NCI-H2081 treated with DMSO at 0.1 percent for 48 hours (cell line): ENCODE measurements around the gene DENND2C.

ENCODE experiments used
- DNase-seq: peaks from one replicate; lab custom pipeline; 2025; lab: John Stamatoyannopoulos, UW

DENND2C gene

DNA sequence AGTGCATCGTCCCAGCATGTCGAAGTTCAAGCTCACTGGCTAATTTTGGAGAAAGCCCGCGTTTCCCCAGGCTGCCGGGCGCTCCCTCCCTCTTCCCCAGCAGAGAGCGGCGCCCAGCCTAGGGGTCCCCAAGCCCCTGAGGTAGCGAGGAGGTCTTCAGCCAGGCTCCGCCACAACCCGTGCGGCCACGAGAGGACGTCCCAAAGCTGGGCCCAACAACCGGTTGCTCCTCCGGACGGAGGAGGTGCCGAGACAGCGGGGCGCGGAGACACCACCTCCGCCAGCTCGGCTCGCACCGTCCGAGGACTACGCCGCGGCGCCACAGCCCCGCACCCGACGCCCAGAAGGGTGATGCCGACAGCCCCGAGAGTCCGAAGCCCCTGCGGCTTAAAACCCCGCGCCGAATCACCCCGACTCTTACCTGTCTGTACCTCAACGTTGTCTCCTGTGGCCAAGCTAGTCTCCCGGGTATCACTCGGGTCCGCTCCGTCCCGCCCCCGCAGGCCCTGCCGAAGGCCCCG, at the start of gene DENND2C:
Gene DENND2C, minus strand, starts transcription at position 488 of the 521 bp plus-strand sequence. CDS start 44,065 bp downstream, outside the sequence.
- DNase-seq = no peak

- no peak for DNase-seq
These were observed 49.6 kb upstream of the DENND2C start for GRCh38 chr1:114719424-114719787.

GRCh38 chr1:114718661-114719423, 49.0 kb upstream of the DENND2C start:
- no peak for DNase-seq

DNA sequence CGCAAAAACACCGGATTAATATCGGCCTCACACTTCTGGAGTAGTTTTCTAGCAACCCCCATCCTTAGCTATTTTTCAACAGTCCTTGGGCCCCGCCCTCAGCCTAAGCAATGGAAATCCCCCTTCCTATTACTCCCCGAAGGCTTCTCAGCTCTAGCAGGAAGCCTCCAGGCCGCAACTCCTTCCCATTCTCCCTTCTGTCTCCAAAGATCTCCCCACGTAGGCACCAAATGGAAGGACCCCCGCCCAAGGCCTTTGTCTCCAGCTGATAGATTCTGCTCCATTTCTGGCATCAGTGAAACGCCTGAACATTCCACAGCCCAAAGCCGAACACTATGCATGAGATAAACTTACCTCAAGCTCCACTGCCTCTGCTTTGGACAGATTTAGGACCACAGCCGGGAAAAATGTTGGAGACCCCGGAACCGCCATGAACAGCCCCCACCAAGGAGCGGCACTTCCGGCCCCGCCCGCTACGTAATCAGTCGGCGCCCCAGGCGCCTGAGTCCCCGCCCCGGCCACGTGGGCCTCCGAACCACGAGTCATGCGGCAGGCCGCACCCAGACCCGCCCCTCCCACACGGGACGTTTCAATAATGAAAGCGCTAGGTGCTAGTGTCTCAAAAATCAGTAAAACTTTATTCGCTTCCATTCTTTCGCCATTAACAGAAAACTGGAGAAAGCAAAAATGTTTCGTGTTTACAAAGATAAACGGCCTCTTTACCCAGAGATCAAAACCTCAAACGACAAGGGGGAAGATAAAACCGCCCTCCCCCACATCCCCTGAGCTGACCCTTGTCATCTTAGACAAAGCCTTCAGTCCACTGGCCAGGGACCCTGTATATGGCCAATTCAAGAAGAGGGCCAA, 46.7 kb upstream of the DENND2C start, which contains the start of gene NRAS:
Gene NRAS, minus strand, starts transcription at position 468 of the 867 bp plus-strand sequence. CDS start 611 bp downstream, outside the sequence.
- peak; percentile 1 for DNase-seq

- DNase-seq = no peak
These were observed 46.1 kb upstream of the DENND2C start for GRCh38 chr1:114715952-114716303.

GRCh38 chr1:114712977-114713376, 43.1 kb upstream of the DENND2C start:
- no peak for DNase-seq

GRCh38 chr1:114710360-114710759, 40.5 kb upstream of the DENND2C start:
- no peak for DNase-seq

- DNase-seq = no peak
These were observed 37.8 kb upstream of the DENND2C start for GRCh38 chr1:114707604-114708003.

DNA sequence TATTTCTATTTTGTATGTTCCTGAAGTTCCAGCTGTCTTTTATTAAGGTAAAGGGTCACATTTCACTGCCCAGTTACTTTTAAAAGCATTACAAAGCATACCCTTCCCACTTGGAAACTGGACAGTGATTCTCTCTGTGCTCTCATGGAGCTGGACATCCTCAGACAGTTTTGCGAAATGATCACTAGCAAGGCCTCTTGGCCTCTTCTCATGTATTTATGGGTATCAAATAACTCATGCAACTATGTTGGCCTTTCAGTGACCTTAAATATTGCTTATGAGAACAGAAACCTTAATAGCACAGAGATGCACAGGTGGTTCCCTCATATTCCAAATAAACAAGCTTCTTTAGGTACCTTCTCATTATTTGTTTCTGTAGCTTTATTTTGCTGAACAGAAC, 33.4 kb upstream of the DENND2C start:
- DNase-seq = no peak

DNA sequence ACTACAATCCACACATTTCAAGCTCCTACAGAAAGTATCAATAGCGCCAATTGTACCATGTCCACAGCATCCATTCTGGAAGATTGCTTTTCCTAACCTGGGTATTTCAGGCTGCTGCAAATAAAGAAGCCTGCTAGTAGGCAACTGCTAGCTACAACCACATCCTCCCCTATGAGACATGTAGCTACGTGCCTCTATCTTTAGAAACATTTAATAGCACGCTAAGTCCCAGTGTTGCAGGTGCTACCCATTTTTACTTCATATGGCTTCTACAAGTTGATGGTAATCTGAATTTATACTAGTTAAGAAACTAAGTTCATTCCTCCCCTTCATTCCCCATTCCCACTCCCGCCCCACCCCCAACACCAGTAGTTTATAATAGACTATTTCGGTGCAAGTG, 32.9 kb upstream of the DENND2C start:
- no peak for DNase-seq

DNA sequence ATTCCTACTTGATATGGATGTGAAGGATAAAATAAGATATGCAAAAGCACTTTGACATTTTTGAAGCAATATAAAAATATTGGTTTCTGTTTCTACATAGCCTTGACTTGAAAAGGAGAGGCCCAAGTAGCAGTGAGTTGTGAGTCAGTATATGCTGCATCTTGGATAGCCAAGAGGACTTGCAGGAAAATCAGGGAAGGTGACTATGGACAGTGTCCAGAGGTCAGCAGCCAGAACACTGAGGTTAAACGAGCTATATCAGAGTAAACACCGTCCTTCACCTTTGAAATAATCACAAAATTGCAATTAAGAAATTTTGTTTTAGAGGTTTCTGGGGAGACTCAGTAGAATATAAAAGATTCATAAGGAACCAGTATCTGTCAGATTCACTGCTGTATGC, 32.1 kb upstream of the DENND2C start:
- DNase-seq = no peak

DNA sequence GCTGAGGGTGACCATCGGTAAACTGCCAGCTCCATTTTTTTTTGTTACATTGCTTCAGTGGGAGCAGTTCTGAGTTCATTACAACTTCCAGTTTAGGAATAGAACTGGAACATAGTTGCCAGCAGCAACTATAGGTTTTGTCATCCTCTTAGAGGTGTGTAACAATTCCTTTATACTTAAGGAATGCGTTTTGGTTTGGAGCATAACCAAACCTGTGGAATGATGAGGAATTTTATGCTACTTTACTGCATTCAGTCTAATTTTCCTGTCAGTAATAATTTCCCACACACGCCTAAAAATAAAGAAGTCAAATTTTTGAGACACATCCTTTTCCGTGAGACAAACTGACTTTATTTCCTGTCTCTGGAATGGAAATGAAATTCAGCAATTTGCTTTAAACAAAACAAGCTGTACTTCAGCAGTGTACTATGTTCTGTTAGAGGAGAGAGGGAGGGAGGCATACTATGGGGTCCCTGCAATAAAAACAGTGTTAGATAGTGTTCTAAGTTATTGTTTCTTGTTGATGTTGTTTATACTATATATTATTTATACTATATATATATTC, 30.3 kb upstream of the DENND2C start:
- no peak for DNase-seq

DNA sequence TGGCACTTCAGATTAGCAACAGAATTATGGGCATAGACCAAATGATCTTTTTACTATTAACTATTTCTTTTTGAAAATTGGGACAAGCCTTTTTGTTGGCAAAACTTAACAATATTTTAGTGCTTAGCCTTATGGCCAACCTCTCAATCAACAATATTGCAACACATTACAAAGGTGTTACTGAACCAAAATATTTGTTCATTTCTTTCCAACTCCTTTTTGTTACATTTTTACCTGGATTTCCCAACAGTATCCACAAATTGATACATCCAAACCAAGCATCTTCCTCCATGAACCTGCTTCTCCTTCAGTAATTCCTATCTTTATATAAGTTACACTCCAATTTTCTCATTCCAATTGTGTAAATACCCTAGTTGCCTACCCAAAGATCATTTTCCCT, 27.0 kb upstream of the DENND2C start:
- DNase-seq = no peak

DNA sequence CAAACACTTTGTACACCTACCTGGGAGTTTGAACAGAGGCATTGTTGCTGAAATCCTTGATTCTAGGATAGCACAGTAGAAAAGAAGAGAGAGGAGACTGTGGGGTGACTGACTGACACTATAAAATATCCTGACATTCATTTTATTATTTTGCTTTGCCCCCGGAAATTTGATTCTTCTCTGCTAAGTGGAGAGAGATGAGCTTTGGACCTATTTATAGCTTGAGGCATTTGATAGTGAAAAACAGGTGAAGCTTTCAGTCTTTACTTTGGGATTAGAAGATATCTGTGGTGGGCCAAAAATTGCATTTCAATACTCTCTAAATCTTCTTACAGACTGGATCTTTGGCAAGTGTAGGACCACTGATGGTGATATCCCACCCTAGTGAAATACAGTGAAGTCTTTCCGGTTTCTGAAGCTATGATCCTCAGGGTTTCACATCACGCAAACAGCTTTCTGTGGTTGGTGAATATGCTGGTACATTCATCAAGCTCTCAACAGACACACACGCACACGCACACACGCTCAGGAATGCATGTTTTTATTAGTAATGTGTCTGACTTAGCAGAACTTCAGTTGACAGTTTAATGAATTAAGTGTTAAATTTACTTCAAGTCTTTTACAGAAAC, 25.7 kb upstream of the DENND2C start, which contains the start of gene AMPD1:
Gene AMPD1, minus strand, starts transcription at position 117 of the 629 bp plus-strand sequence. Its CDS starts 75 bp downstream, at position 42.
- no peak for DNase-seq

DNA sequence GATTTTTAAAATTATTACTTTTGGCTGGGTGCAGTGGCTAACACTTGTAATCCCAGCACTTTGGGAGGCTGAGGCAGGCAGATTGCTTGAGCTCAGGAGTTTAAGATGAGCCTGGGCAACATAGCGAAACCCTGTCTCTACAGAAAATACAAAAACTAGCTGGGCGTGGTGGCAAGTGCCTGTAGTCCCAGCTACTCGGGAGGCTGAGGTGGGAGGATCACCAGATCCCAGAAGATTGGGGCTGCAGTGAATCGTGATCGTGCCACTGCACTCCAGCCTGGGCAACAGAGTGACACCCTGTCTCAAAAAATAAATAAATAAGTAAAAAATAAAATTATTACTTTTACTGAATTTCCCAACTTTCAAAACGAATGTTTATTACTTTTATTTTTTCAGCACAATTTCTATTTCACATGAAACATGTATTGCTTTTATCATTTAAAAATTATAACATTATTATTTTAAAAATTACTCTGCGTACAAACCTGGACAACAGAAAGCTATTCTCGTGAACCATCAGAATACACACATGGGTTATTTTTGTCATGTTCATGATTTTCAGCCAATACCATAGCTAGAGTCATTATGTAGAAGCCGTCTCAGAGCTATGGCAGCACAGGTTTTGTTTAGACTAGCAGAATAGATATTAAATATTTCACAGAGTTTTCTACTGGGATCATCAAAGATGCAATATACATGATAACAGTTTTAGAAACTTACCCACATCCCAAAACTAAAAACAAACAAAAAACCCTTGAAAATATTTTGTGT, 24.9 kb upstream of the DENND2C start:
- no peak for DNase-seq

- DNase-seq = no peak
These were observed 23.1 kb upstream of the DENND2C start for GRCh38 chr1:114692947-114693346.

DNA sequence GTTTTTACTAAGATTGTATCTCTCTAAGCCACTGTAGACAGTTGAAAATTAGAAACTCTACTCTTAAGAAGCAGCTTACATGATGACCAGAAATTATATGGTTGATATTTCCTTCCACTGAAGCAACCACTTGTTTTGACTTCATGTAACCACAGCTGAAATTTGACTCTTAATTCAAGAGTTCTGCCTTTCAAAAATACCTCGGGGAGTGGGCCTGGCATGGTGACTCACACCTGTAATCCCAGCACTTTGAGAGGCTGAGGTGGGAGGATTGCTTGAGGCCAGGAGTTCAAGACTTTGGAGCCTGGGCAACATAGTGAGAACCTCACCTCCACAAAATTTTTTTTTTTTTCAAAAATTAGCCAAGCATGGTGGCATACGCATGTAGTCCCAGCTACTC, 21.2 kb upstream of the DENND2C start:
- DNase-seq = no peak

DNA sequence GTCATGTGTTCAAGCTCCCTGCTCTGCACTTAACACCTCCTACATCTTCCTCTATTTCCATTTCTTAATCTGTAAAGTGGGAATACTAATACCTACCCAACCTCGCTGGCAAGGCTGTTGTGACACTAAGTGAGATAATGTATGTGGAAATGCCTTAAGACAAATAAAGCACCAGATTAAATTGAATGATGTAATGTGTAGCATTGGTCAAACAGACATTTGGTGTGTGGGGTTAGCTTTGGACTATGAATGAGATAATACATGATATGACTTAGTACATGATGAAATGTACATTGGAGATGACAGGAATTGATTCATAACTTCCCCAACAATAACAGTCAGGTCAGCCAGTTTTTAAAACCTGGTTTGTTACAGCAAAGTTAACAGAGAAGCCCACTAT, 20.3 kb upstream of the DENND2C start:
- no peak for DNase-seq

- DNase-seq = no peak
These were observed 18.7 kb upstream of the DENND2C start for GRCh38 chr1:114688526-114688925.

DNA sequence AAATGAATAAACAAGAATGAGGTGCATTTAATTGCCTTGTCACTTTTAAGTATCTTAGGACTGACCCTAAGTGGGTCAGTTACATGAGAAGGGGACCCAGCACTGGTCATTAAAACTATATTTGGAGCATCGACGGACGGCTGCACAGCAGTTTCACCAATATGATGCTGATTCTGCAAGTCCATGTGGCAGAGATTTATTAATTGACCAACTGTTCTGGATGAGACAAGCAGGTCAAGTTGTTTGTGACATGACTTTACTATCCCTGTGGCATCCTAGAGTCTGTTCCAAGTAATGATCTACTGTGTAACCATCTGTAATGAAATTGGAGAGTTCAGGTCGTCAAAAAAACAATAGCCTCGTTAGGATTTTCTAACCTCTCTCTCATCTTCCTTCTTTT, 16.0 kb upstream of the DENND2C start:
- no peak for DNase-seq

DNA sequence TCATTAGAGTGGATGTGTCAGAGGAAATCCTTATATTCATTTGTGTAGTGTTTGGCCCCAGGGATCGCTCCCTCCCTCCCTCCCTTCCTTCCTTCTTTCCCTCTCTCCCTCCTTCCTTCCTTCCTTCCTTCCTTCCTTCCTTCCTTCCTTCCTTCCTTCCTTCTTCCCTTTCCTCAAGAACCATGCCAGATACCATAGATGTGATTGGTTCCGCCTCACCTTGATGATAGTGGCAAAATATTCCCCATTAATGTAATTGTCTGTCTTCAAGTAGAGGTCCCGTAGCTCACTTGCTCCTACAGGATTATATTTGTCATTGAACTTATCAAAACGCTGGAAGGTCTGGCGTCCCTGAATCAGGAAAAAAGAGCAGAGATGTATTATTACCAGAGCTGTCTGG, 7.8 kb upstream of the DENND2C start:
- no peak for DNase-seq
